Smooth muscle cell (in vitro differentiated cells): ENCODE measurements around the gene LAMB2. TPM values are rescaled to one million over a fixed set of nuclear protein-coding genes. Genes with fewer than 3 reads are reported as not detected.

Experiments used
- DNase-seq: peaks from one replicate; lab custom pipeline; 2025; ENCODE audit not compliant: unreplicated experiment; lab: John Stamatoyannopoulos, UW
- H2AFZ ChIP-seq: fragments of 200-600 bp; sonication (generic); 2 replicates; pipeline ENCODE4 v1.6.0; 2016; ENCODE audit warnings: antibody characterized with exemption, low read depth, mild to moderate bottlenecking
- H3F3A ChIP-seq: fragments of 200-600 bp; sonication (generic); 2 replicates; pipeline ENCODE4 v1.6.0; 2017; ENCODE audit warnings: antibody characterized with exemption, low read depth
- H3K27ac ChIP-seq: fragments of 200-600 bp; sonication (generic); 2 replicates; pipeline ENCODE4 v1.5.1; 2016; ENCODE audit warnings: low read depth, mild to moderate bottlenecking
- H3K27me3 ChIP-seq: fragments of 200-600 bp; sonication (generic); 2 replicates; pipeline ENCODE4 v1.6.1; 2016; ENCODE audit warnings: low read depth, mild to moderate bottlenecking
- H3K36me3 ChIP-seq: fragments of 200-600 bp; sonication (generic); 2 replicates; pipeline ENCODE4 v1.5.1; 2016; ENCODE audit warnings: low read depth
- H3K4me1 ChIP-seq: fragments of 200-600 bp; sonication (generic); 2 replicates; pipeline ENCODE4 v1.5.1; 2016; ENCODE audit warnings: low read depth
- H3K4me2 ChIP-seq: fragments of 200-600 bp; sonication (generic); 2 replicates; pipeline ENCODE4 v1.6.0; 2016; ENCODE audit warnings: mild to moderate bottlenecking
- H3K4me3 ChIP-seq: fragments of 200-600 bp; sonication (generic); 2 replicates; pipeline ENCODE4 v1.5.1; 2016; ENCODE audit warnings: mild to moderate bottlenecking
- H3K79me2 ChIP-seq: fragments of 200-600 bp; sonication (generic); 2 replicates; pipeline ENCODE4 v1.6.0; 2016; ENCODE audit warnings: low read depth, mild to moderate bottlenecking
- H3K9ac ChIP-seq: fragments of 200-600 bp; sonication (generic); 2 replicates; pipeline ENCODE4 v1.6.0; 2016; ENCODE audit warnings: low read depth
- H3K9me3 ChIP-seq: fragments of 200-600 bp; sonication (generic); replicated peaks from 2 replicates; pipeline ENCODE4 v1.5.1; 2016; ENCODE audit warnings: low read depth
- H4K20me1 ChIP-seq: fragments of 200-600 bp; sonication (generic); 2 replicates; pipeline ENCODE4 v1.6.0; 2016; ENCODE audit warnings: low read depth
- WGBS: methylation state at CpG from one replicate; pipeline ENCODE4 v1.1.7; 2016; ENCODE audit warnings: low lambda C conversion rate; 5-methylcytosine and 5-hydroxymethylcytosine counted together
- polyA plus RNA-seq: library from polyadenylated mRNA; unstranded; fragments of >200 nt; fragmentation: Nextera tagmentation; extraction: Ambion mirVana; gene quantifications from 2 replicates; pipeline ENCODE4 v1.2.1, GENCODE V29; 2016
- total RNA-seq: library from RNA; depleted of rRNA; stranded (reverse); fragments of >200 nt; gene quantifications from 2 replicates; pipeline ENCODE4 v1.2.3, GENCODE V29; 2014
- TF ChIP-seq, protein P1 (sequence below): fragments of 200-600 bp; sonication (generic); IDR thresholded peaks from 2 replicates; pipeline ENCODE4 v1.5.1; 2017; ENCODE audit warnings: borderline replicate concordance, mild to moderate bottlenecking, antibody characterized with exemption; ENCODE audit not compliant: insufficient read depth, poor library complexity, severe bottlenecking

Gene LAMB2
- total and polyA plus RNA-seq, 2 experiments from 2014 or later = 456 to 503 TPM

DNA sequence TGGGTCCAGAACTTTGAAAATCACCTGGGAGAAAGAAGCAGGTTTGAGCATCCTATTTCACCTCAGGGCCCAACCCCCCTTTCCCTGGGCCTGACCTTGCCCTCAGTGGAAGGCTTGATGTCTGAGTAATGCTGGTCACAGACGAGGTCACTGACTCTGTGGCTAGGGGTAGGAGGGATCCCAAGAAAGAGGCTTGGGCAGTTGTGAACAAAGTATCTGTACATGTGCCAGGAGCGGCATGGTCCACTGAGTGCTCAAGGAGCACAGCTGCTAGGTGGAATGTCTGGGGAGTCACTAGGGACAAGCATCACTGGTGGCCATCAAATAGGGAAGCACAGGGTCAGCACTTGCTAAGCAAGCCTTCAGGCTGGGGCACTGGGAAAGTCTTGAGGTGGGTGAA lies 25.9 kb upstream of the LAMB2 start:
- H4K20me1 ChIP-seq = peaks cover 3% of the 10 kb centered on the region
- H3K27me3 ChIP-seq = no peaks in the 10 kb centered on the region
- TF ChIP-seq, protein P1, sequence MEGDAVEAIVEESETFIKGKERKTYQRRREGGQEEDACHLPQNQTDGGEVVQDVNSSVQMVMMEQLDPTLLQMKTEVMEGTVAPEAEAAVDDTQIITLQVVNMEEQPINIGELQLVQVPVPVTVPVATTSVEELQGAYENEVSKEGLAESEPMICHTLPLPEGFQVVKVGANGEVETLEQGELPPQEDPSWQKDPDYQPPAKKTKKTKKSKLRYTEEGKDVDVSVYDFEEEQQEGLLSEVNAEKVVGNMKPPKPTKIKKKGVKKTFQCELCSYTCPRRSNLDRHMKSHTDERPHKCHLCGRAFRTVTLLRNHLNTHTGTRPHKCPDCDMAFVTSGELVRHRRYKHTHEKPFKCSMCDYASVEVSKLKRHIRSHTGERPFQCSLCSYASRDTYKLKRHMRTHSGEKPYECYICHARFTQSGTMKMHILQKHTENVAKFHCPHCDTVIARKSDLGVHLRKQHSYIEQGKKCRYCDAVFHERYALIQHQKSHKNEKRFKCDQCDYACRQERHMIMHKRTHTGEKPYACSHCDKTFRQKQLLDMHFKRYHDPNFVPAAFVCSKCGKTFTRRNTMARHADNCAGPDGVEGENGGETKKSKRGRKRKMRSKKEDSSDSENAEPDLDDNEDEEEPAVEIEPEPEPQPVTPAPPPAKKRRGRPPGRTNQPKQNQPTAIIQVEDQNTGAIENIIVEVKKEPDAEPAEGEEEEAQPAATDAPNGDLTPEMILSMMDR = no peak
- H3K27ac ChIP-seq = no peak overlapping the region
- H3K9me3 ChIP-seq = no peaks in the 10 kb centered on the region
- no peak overlapping the region for H3K9ac ChIP-seq
- no peak for DNase-seq
- no peaks in the 10 kb centered on the region for H3K79me2 ChIP-seq
- 58% methylated on average over 2 of the region's 2 CpGs for whole genome bisulfite sequencing
- no peak overlapping the region for H2AFZ ChIP-seq
- no peak overlapping the region for H3K4me2 ChIP-seq
- H3K4me1 ChIP-seq = no peaks in the 10 kb centered on the region
- H3K36me3 ChIP-seq = no peaks in the 10 kb centered on the region
- no peaks in the 10 kb centered on the region for H3F3A ChIP-seq
- no peak overlapping the region for H3K4me3 ChIP-seq

DNA sequence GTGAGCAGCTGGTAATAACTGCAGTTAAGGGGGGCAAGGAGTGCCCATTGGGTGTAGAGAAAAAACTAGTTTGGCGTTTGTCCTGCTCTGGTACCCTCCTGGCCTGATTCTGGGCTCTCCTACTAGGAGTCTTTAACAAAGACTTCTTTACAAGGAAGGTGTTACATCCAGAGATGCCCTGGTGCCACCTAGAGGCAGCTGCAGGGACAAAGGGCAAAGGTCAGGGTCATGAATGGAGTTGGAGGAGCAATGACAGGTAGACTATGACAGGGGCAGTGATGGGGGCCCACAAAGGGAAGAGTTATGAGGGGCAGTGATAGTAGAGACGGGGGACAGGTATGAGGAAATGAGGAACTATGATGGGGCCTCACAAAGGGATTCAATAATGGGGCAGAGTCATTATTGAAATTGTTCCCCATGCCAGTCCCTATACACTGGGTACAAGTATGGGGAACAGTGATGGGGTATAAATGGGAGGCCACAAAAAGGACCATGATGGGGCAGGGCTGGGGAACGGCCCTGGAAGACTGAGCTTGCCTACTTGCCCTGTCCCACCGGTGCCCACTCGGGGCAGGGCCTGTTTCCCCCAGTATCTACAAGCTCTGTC lies 25.4 kb upstream of the LAMB2 start:
- WGBS = 71% methylated on average over 5 of the region's 5 CpGs

DNA sequence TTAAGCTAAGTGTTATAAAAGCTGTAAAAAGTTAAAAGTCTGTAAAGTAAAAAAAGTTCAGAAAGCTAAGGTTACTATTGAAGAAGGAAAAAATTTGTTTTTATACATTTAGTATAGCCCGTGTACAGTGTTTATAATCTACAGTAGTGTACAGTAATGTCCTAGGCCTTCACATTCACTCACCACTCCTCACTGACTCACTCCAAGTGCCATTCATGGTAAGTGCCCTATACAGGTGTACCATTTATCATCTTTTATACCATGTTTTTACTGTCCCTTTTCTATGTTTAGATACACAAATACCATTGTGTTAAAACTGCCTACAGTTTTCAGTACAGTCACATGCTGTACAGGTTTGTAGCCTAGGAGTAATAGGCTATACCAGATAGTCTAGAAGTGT lies 24.4 kb upstream of the LAMB2 start:
- no peak overlapping the region for H3K9ac ChIP-seq
- no peak for DNase-seq
- TF ChIP-seq, protein P1 = no peak
- WGBS = 88% methylated on average over 1 of the region's 1 CpG
- no peak overlapping the region for H3K27ac ChIP-seq
- H4K20me1 ChIP-seq = peaks cover 3% of the 10 kb centered on the region
- H3K9me3 ChIP-seq = no peaks in the 10 kb centered on the region
- H3K79me2 ChIP-seq = no peaks in the 10 kb centered on the region
- no peaks in the 10 kb centered on the region for H3K4me1 ChIP-seq
- no peaks in the 10 kb centered on the region for H3K27me3 ChIP-seq
- no peak overlapping the region for H2AFZ ChIP-seq
- no peak overlapping the region for H3K4me2 ChIP-seq
- no peaks in the 10 kb centered on the region for H3F3A ChIP-seq
- H3K4me3 ChIP-seq = no peak overlapping the region
- no peaks in the 10 kb centered on the region for H3K36me3 ChIP-seq

More for the DNA sequence above, 25.4 kb upstream of the LAMB2 start:
- H3K27me3 ChIP-seq = no peaks in the 10 kb centered on the region
- peaks cover 3% of the 10 kb centered on the region for H4K20me1 ChIP-seq
- no peak overlapping the region for H3K4me2 ChIP-seq
- no peaks in the 10 kb centered on the region for H3K9me3 ChIP-seq
- H3K4me3 ChIP-seq = no peak overlapping the region
- no peaks in the 10 kb centered on the region for H3F3A ChIP-seq
- no peaks in the 10 kb centered on the region for H3K36me3 ChIP-seq
- H3K4me1 ChIP-seq = no peaks in the 10 kb centered on the region
- no peaks in the 10 kb centered on the region for H3K79me2 ChIP-seq
- no peak overlapping the region for H2AFZ ChIP-seq
- no peak overlapping the region for H3K27ac ChIP-seq
- H3K9ac ChIP-seq = no peak overlapping the region
- no peak for DNase-seq
- TF ChIP-seq, protein P1 = peak; percentile 8

DNA sequence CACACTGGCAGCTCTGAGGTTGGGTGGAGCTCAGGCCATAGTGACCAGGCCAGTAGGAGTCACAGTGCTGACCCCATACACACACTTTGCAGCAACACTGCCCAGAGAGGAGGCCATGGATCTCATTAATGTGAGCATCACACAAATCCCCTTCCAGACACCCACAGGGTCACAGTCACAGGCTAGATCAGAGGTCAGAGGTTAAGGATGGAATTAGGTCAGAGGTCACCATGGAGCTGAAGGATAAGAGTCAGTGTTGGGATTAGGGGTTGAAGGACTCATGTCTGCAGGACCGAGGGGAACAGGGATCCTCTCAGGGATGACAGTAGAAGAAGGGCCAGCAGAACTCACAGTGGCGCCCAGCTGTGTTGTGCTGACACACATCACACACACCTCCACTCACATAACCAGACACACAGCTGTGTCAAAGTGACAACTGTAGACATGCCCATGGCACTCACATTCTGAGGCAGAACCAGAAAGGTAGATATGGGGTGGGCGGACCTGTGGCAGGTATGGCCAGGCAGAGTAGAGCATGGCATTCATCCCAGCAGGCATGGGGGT lies 20.6 kb upstream of the LAMB2 start:
- no peaks in the 10 kb centered on the region for H3F3A ChIP-seq
- H4K20me1 ChIP-seq = no peaks in the 10 kb centered on the region
- H3K9me3 ChIP-seq = no peaks in the 10 kb centered on the region
- H3K27me3 ChIP-seq = no peaks in the 10 kb centered on the region
- no peak overlapping the region for H3K27ac ChIP-seq
- H3K9ac ChIP-seq = no peak overlapping the region
- H3K36me3 ChIP-seq = no peaks in the 10 kb centered on the region
- H3K4me3 ChIP-seq = no peak overlapping the region
- no peak overlapping the region for H2AFZ ChIP-seq
- WGBS = 86% methylated on average over 3 of the region's 3 CpGs
- no peaks in the 10 kb centered on the region for H3K79me2 ChIP-seq
- H3K4me1 ChIP-seq = no peaks in the 10 kb centered on the region
- DNase-seq = no peak
- no peak overlapping the region for H3K4me2 ChIP-seq
- TF ChIP-seq, protein P1 = no peak
